GM21381 (cell line): ENCODE measurements around the gene A2M.
"Not testable (repeated sequence)": the region's sequence is repeated elsewhere in the genome, so short reads cannot be mapped to it uniquely, and the experiment has no call there.

Source experiments
- ATAC-seq: cut with Tn5 transposase; IDR thresholded peaks from one replicate; pipeline ENCODE4 v1.9.1; 2021; ENCODE audit warnings: mild to moderate bottlenecking, moderate library complexity; ENCODE audit not compliant: unreplicated experiment

Gene A2M

GRCh38 chr12:9115731-9116559 lies at the start of gene A2M:
Gene A2M (minus strand): TSS chr12:9115919. CDS start chr12:9115849, 70 bp downstream.
- no peak for ATAC-seq

GRCh38 chr12:9163392-9163791 lies 47.7 kb upstream of the A2M start:
- ATAC-seq: no peak

GRCh38 chr12:9156119-9156518 lies 40.4 kb upstream of the A2M start:
- ATAC-seq: no peak

DNA sequence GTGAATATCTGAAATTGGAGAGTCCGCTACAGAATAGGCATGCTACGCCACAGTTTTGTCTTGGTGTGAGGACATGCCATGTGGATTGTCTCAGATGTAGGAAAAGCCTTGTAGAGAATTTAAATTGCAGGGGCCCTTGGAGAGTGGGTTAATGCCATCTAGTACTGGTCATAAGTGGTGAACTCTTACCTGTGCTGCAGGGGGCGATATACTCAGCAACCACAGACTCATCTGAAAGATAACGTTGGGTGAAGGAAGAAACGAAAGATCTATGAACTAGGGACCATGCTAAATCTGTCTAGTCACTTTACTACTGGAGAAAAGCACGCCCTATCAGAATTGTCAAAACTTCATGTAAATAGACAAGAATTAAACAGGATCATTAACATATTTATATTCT lies 33.7 kb upstream of the A2M start:
- no peak for ATAC-seq

DNA sequence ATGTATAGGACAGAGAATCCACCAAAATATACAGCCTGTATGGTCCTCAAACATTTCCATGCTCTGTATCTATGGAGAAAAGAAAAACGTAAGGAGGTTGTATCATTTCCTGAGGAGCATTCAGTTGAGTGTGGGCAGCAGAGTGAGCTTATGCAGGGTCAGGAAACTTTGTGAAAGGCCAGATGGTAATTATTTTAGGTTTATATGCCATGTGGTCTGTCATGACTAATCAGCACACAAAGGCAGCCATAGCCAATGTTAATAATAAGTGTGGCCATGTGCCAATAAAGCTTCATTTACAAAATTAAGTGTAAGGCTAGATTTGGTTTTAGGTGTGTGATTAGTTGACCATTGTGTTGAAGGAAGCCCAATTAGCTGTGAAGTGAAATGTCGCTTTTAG lies 33.2 kb upstream of the A2M start:
- ATAC-seq: no peak

DNA sequence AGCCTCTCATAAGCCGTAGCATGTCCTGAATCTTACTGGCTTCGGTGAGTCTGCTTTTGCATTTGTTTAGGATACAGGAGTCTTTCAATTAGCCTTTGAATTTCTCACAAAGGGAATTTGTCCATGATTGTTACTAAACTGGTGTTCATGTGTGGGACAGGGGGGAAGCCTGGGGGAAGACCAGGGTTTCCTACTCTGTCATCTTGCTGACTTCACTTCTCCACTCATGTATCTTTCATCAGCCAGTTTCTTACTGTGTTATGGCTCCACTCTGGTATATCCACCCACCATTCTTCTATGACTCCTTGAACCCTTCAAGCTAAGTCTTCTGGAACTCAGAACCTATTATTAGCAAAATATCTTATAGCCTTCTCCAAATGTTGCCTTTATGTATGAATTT lies 31.7 kb upstream of the A2M start:
- no peak for ATAC-seq

DNA sequence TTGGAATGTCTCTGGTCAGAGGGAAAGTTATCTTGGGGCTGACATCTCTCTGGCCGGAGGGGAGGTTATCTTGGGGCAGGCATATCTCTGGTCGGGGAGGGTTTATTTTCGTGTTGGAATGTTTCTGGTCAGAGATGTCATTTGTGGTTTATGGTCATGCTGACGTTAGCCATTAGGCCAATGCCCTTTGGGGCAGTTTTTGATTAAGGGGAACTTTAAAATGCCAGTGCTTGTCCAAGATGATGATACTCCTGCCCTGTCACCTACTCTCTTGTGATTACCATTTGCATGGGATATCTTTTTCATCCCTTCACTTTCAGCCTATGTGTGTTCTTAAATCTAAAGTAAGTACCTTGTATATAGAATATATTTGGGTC lies 29.0 kb upstream of the A2M start:
- no peak for ATAC-seq

DNA sequence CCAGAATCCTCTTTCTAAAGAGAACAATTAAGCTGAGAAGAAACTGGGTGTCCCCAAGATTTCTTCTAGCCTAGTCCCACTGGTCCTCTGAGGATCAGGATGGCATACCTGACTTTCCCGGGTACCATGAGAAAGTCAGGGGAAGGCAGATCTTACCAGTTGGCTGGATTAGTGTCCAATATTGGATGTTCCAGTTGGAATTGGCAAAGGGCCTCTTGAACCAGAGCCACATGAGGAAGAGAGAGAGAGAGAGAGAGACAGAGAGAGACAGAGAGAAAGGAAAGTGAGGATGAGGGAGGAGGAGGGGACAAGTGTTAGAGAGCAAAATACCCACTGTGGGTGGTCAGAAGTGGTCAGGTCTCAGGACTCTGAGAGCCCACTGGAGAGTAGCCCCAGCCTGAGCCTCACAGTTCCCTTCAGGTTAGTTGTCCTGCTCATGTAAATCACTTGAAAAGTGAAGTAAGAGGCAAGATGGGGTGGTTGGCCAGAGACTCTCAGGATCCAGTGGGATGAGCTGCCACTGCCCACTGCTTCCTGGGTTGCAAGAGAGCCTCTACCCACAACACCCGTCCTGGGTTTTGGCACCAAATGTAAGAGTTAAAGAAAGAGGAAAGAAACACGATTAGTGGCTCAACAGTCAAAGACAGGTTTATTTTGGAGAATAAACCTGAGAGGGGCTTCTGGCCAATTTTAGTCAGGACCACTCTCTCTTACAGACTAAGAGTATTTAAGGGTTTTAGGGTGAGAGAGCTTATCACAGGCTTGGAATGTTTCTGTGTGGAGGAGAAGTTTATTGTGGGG lies 28.4 kb upstream of the A2M start:
- ATAC-seq: no peak

DNA sequence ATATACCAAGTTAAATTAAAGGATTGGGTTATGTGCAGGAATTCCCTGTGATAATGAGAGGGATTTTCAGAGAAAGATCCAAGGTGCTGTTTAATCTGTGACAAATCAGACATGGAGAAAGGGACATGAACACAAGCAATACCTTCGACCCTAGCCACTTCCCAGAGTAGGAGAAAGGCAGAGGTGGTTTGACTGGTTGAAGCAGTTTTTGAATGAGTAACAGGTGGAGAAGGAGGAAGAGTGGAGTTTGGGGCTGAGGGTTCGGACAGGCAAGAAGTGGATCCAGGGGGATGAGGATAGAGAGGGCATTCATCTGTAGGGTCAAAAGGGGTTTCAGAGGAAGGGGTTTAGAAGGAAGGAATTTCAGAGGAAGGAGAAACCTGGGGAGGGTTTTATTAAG lies 27.4 kb upstream of the A2M start:
- ATAC-seq: no peak

- not testable (repeated sequence) for ATAC-seq
Measured at GRCh38 chr12:9139588-9140290, 24.0 kb upstream of the A2M start.

DNA sequence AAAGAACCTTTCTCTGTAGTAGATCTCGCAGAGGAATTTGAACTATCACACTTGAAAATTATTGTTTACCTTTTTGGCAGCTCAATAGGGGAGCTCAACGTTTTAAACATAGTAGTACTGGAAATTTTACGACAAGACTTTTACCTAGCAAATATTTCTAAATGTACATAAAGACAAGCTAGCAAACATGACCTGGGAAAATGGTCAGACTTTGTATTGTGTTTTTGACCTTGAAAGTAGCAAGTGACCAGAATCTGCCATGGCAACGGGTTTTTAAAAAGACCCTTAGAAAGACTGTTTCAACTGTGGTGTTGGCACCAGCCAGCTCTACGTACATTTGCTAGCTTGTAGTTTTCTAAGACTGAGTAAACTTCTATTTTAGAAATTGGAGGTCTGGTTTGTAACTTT lies 20.2 kb upstream of the A2M start:
- no peak for ATAC-seq

DNA sequence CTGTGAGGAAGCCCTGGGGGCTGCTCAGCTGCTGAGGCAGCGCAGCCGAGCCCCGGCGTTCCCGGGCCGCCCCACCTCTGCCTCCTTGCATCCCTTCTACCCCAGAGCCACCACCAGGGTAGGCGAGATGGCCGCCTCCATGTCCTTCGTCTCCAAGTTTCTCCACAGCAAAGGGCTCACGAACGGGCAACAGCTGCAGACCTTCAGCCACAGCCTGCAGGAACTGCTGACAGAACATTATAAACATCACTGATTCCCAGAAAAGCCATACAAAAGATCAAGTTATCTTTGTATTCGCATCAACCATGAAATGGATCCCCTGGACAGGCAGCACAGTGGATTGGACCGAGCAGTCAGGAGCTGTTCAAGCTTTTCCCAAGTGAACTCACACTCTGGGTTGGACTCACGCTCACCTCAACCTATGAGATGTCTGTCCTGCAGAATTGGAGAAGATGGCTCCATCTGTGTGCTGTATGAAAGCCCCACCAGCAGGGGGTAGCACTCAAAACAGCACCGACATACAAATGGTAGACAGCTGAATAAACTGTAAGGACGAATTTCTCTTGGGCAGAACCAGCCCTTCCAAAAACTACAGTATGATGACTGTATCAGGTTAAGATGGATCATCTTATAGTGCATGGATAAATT lies 19.4 kb upstream of the A2M start:
- no peak for ATAC-seq

DNA sequence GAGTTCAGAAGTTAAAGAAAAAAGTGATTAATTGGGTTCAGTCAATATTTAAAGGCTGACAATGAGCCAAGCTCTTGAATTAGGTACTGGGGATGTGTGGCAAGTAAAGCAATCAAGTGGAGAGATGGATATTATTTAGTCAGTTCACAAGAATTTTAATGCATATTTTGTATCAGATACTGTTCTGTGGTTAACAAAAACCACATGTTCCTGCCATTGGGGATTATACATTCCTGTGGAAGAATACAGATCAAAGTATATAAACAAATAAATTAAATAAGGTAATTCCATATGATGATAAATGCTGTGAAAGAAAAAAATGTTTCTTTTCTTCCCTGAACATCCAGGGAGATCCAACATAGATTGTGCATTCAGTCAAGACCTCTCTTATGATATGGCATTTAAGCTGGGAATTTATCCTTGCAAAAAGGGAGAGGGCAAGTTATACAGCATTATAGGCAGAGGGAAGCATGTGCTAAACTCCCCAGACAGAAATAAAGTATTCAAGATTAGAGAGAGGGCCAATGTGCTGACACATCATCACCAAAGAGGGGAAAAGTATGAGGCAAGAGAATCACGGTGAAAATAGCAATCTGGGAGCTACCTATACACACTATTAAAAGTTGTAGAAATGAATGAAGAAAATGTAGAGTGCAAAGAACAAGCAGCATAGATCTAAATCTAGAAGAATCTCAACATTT lies 17.6 kb upstream of the A2M start:
- ATAC-seq: no peak

DNA sequence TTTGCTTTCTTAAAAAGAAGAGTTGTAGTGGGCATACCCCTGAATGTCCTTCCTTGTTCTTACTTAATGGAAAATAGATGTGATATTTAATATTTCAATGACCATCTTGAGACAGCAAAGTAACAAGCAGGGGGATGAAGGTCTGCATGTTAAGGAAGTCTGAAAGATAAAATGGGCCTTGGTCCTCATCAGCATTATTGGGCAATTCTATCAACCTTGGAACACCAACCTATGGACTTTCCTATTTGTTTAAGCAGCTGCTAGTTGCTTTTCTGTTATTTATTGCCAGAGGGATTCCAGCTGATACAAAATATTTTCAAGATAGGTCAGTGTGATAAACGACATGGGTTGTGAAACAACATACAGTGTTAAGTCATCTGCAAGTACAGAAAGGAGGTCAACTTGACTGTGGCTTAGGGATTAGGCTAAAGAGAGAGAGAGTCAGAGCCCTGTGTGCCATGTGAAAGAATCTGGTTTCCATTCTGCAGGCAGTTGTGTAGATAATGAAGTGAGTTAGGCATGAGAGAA lies 16.4 kb upstream of the A2M start:
- ATAC-seq: no peak

GRCh38 chr12:9130244-9130643 lies 14.5 kb upstream of the A2M start:
- ATAC-seq: no peak

GRCh38 chr12:9127936-9128663 lies 12.4 kb upstream of the A2M start:
- ATAC-seq: no peak

- no peak for ATAC-seq
Measured at GRCh38 chr12:9127484-9127883, 11.8 kb upstream of the A2M start.

GRCh38 chr12:9124383-9125031 lies 8.8 kb upstream of the A2M start:
- ATAC-seq: no peak

GRCh38 chr12:9123781-9124382 lies 8.2 kb upstream of the A2M start:
- no peak for ATAC-seq
